Kidney (tissue), 14 donors: ENCODE measurements around the gene FBXW12. TPM values are rescaled to one million over a fixed set of nuclear protein-coding genes. Genes with fewer than 3 reads are reported as not detected.
"Not testable (repeated sequence)": the region's sequence is repeated elsewhere in the genome, so short reads cannot be mapped to it uniquely, and the experiment has no call there.

ENCODE experiments used
- DNase-seq, 5 donors: peaks; one replicate each; pipeline ENCODE4 v3.0.0-alpha.2; 2013 to 2020
- FAIRE-seq: peaks from 2 replicates; lab custom pipeline; 2012; peaks lifted over from hg19 to GRCh38; lab: Jason Lieb, UNC
- H3K27ac ChIP-seq, 2 donors: one replicate each; pipeline ENCODE4 v1.7.0; 2013; ENCODE audit warnings: low read depth in 2 of 2, low read length in 2 of 2, inconsistent platforms in 1 of 2
- H3K27me3 ChIP-seq: one replicate; pipeline ENCODE4 v1.7.1; 2013; ENCODE audit warnings: low read length, inconsistent platforms; ENCODE audit not compliant: control insufficient read depth, insufficient read depth
- H3K36me3 ChIP-seq, 3 donors: one replicate each; pipeline versions ENCODE4 v1.7.0 to v1.7.1; 2013; ENCODE audit warnings: low read length in 3 of 3, control low read depth in 1 of 3, inconsistent platforms in 1 of 3; ENCODE audit not compliant: insufficient read depth in 3 of 3, control insufficient read depth in 2 of 3
- H3K4me1 ChIP-seq, 3 donors: one replicate each; pipeline versions ENCODE4 v1.7.0 to v1.7.1; 2013; ENCODE audit warnings: low read length in 3 of 3, inconsistent platforms in 1 of 3, low read depth in 1 of 3; ENCODE audit not compliant: control insufficient read depth in 2 of 3, insufficient read depth in 2 of 3
- H3K4me3 ChIP-seq, 3 donors: one replicate each; pipeline versions ENCODE4 v1.7.0 to v1.8.1; 2013; ENCODE audit warnings: low read length in 3 of 3, control low read depth in 1 of 3, inconsistent platforms in 1 of 3
- H3K9ac ChIP-seq, 3 donors: one replicate each; pipeline versions ENCODE4 v1.7.0 to v1.7.1; 2013; ENCODE audit warnings: low read length in 3 of 3, control low read depth in 1 of 3, inconsistent platforms in 1 of 3
- H3K9me3 ChIP-seq, 3 donors: one replicate each; pipeline versions ENCODE4 v1.7.0 to v1.7.1; 2013; ENCODE audit warnings: low read length in 3 of 3, control low read depth in 1 of 3, inconsistent platforms in 1 of 3; ENCODE audit not compliant: control insufficient read depth in 2 of 3, insufficient read depth in 1 of 3
- intact Hi-C: fragments of 100-400 bp; cut with DNase I; formaldehyde crosslinking; loops from one replicate; pipeline ENCODE4 v1.11.1; 2022
- polyA plus RNA-seq: library from polyadenylated mRNA; stranded (reverse); fragments of 350-450 nt; fragmentation: Illumina TruSeq; extraction: RNeasy Lipid Tissue Mini Kit (QIAGEN cat#74804); gene quantifications from one replicate; pipeline ENCODE4 v1.2.3, GENCODE V29; 2014; ENCODE audit warnings: low read depth, low replicate concordance; ENCODE audit not compliant: insufficient read depth
- total RNA-seq: library from RNA; stranded (reverse); fragmentation: NEBNext Ultra II Directional; extraction: Animal tissue kit (Norgen Biotek cat#: 25700); gene quantifications from one replicate; pipeline ENCODE4 v1.2.1, GENCODE V29; 2021
- TF ChIP-seq, protein P1 (sequence below): IDR thresholded peaks from 3 replicates; pipeline ENCODE4 v1.5.1; 2012; ENCODE audit warnings: mild to moderate bottlenecking, moderate library complexity, borderline replicate concordance; ENCODE audit not compliant: insufficient read depth; ENCODE audit errors: extremely low read depth
- donor health status: control.
- donor health status: control.
- donor health status: control.
- donor health status: control.
- donor health status: control.
- donor health status: DM: yes; HTN: yes; CAD: no.
- donor health status: Normal renal cell carcinoma (clear cell type).

The FBXW12 gene
- total and polyA plus RNA-seq, 2 donors from 2014 or later = not detected

DNA sequence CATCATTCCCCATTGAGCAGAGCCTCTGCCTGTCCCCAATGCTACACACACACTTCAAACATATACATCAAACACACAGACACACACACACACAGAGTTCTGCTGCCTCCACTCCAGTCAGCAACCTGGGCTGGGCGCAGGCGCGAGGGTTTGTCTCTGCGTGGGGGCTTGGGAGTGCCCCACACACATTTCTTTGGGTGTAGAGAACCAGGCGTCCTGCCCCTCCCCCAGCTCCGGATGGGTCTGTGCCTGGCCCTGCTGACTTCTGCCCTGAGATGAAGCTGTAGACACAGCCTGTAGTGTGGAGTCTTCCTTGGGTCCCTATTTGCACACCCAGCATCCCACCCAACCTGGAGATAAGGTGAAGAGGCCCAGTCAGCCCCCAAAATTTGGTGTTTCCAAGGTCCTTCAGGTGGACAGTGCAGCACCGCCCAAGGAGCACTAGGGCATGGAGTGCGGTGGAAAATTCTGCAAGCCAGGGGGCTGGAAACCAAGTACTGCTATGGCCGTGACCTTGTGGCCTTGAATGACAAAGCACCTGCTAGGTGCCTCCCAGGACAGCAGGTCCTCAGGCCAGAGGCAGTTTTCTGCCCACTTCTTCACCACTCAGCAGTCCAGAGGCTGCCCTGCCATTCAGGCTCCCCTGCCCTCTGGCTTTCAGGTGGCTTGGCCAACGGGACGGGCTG lies 26.8 kb downstream of the FBXW12 start:
- H3K27ac ChIP-seq = no peak overlapping the region
- intact Hi-C loops = no loop called here

DNA sequence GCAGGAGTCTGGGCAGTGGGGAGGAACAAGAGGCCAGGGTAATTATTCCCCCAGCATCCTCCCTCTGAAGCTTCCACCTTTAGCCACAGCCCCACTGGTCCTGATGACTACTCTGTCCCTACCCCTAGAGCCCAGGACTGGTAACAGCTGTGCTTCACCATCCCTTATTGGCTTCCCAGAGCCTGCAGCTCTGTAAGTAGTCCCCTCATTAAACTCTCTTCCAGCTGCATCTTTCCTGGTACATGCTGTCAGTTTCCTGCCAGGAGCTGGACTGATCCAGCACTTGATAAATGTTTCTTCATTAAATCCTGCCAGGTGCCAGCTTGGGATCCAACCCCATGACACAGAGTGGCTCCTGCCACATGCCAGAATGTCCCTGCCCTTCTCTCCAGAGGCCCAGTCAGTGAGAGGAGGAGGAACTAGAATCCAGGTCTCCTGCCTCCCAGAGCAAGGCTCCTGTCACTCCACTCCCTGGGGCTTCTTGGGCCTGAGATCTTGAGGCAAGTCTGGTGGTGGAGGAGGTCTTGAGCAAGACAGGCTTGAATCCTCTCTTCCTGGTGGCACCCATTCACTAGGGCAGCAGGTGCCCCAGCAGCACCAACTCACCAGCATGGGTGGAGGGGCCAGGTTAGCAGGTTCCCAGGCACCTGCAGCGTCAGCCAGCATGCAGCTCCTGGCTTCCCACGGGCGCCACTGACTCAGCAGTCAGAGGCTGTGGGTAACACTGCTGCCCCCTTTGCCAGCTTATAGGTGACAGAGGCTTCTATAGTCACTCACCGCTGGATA lies 27.6 kb downstream of the FBXW12 start:
- intact Hi-C loops = loop anchor here (5.0 kb wide), 1 partner anchor 38 kb away; no protein-coding TSS in a partner anchor
- FAIRE-seq = no peak
- Histone ChIP-seq H3K9ac (no peak overlapping the region), H3K27me3 (no peaks in the 10 kb centered on the region), H3K4me1 (peaks cover 0 to 5% (median 3%) of the 10 kb centered on the region in 3 donors), H3K27ac (no peak overlapping the region), H3K4me3 (no peak overlapping the region), H3K36me3 (peaks cover 0 to 7% (median 6%) of the 10 kb centered on the region in 3 donors), H3K9me3 (no peaks in the 10 kb centered on the region)
- DNase-seq = peak in 2 of 5 donors; percentile 31 to 39
- TF ChIP-seq, protein P1, sequence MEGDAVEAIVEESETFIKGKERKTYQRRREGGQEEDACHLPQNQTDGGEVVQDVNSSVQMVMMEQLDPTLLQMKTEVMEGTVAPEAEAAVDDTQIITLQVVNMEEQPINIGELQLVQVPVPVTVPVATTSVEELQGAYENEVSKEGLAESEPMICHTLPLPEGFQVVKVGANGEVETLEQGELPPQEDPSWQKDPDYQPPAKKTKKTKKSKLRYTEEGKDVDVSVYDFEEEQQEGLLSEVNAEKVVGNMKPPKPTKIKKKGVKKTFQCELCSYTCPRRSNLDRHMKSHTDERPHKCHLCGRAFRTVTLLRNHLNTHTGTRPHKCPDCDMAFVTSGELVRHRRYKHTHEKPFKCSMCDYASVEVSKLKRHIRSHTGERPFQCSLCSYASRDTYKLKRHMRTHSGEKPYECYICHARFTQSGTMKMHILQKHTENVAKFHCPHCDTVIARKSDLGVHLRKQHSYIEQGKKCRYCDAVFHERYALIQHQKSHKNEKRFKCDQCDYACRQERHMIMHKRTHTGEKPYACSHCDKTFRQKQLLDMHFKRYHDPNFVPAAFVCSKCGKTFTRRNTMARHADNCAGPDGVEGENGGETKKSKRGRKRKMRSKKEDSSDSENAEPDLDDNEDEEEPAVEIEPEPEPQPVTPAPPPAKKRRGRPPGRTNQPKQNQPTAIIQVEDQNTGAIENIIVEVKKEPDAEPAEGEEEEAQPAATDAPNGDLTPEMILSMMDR = no peak

More for the DNA sequence above, 26.8 kb downstream of the FBXW12 start:
- peaks cover 0 to 5% (median 3%) of the 10 kb centered on the region in 3 donors for H3K4me1 ChIP-seq
- TF ChIP-seq, protein P1 = no peak
- FAIRE-seq = no peak
- H3K27me3 ChIP-seq = no peaks in the 10 kb centered on the region
- peak in 2 of 5 donors; percentile 39 to 67 for DNase-seq
- H3K4me3 ChIP-seq = no peak overlapping the region
- no peak overlapping the region for H3K9ac ChIP-seq
- no peaks in the 10 kb centered on the region for H3K9me3 ChIP-seq
- H3K36me3 ChIP-seq = peaks cover 0 to 3% (median 0%) of the 10 kb centered on the region in 3 donors

DNA sequence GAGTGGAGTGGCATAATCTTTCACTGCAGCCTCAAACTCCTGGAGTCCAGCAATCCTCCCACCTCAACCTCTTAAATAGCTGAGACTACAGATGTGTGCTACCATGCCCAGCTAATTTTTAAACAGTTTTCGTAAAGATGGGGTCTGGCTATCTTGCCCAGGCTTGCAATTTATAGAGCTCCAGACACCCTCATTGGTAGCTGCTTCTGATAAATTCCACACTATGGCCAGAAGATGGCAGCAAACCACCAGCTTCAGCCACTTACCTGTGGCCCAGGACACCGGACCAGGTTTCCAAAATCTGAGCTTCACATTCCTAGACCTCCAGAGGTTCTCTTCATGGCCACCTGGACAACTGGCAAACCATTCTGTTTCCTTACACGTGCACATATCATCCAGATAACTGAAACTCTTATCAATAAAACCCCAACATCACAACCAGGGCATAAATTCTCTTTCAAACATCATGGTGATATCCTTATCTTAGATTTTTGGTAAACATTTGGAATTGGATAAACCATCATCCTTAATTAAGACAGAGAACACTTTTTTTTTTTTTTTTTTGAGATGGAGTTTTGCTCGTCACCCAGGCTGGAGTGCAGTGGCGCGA lies 28.9 kb downstream of the FBXW12 start:
- peaks cover 0 to 5% (median 3%) of the 10 kb centered on the region in 3 donors for H3K4me1 ChIP-seq
- TF ChIP-seq, protein P1 = peak; percentile 87
- intact Hi-C loops = loop anchor here (5.0 kb wide), 1 partner anchor 36 kb away; no protein-coding TSS in a partner anchor
- H3K27ac ChIP-seq = no peak overlapping the region
- H3K9me3 ChIP-seq = no peaks in the 10 kb centered on the region
- no peaks in the 10 kb centered on the region for H3K27me3 ChIP-seq
- no peak overlapping the region for H3K9ac ChIP-seq
- no peak overlapping the region for H3K4me3 ChIP-seq
- FAIRE-seq (peak; percentile 21), DNase-seq (peak; percentile 27 to 91 (median 64))
- peaks cover 0 to 16% (median 9%) of the 10 kb centered on the region in 3 donors for H3K36me3 ChIP-seq

DNA sequence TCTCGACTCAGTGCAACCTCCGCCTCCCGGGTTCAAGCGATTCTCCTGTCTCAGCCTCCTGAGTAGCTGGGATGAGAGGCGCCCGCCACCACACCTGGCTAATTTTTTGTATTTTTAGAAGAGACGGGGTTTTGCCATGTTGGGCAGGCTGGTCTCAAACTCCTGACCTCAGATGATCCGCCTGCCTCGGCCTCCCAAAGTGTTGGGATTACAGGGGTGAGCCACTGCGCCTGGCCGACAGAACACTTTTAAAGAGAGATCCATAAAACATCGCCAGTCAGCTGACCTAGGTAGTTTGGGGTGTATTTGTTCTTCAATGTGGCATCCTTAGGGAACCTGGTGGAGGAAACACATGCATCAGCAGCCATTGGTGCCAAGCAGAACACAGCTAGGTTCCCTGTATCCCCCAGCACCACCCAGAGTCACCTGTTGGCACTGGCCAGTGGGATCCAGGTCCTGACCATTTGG lies 29.4 kb downstream of the FBXW12 start:
- not testable (repeated sequence) for FAIRE-seq, H3K4me3 ChIP-seq, H3K27ac ChIP-seq, H3K27me3 ChIP-seq, H3K9me3 ChIP-seq, H3K4me1 ChIP-seq, H3K9ac ChIP-seq
- H3K36me3 ChIP-seq = peaks cover 0 to 16% (median 14%) of the 10 kb centered on the region in 3 donors
- peak in 2 of 5 donors; percentile 19 to 53 for DNase-seq
- intact Hi-C loops = loop anchor here (5.0 kb wide), 1 partner anchor 36 kb away; no protein-coding TSS in a partner anchor
